HepG2 (cell line): ENCODE data around the gene EARS2. TPM values are rescaled to one million over a fixed set of nuclear protein-coding genes. Genes with fewer than 3 reads are reported as not detected.
A peak's percentile ranks its signal among the peaks of the same experiment; 100 is the strongest.

Experiments
- GABPA ChIP-seq, 2 experiments: IDR thresholded peaks; 2 replicates each; pipeline ENCODE4 v1.6.1; 2011 to 2016; ENCODE audit warnings: low read depth in 2 of 2, low read length in 1 of 2, missing biosample characterization in 1 of 2, missing genetic modification characterization in 1 of 2
- HDAC1 ChIP-seq: sonication (generic); formaldehyde crosslinking; IDR thresholded peaks from 2 replicates; pipeline ENCODE4 v1.5.1; 2020; ENCODE audit warnings: mild to moderate bottlenecking, missing genetic modification reagents
- MEF2D ChIP-seq: sonication (generic); formaldehyde crosslinking; IDR thresholded peaks from 2 replicates; pipeline ENCODE4 v1.5.1; 2020; ENCODE audit warnings: mild to moderate bottlenecking, missing genetic modification reagents
- MIER3 ChIP-seq: IDR thresholded peaks from 2 replicates; pipeline ENCODE4 v1.6.1; 2016; ENCODE audit warnings: missing compliant biosample characterization, borderline replicate concordance
- NFATC3 ChIP-seq: sonication (generic); formaldehyde crosslinking; IDR thresholded peaks from 2 replicates; pipeline ENCODE4 v1.5.1; 2020; ENCODE audit warnings: mild to moderate bottlenecking, missing genetic modification reagents
- PRMT3 ChIP-seq: sonication (generic); formaldehyde crosslinking; IDR thresholded peaks from 2 replicates; pipeline ENCODE4 v1.8.1; 2022; ENCODE audit warnings: low read depth, mild to moderate bottlenecking, moderate library complexity, missing genetic modification reagents, borderline replicate concordance
- SMYD3 ChIP-seq: sonication (generic); formaldehyde crosslinking; IDR thresholded peaks from 2 replicates; pipeline ENCODE4 v1.8.1; 2023; ENCODE audit warnings: mild to moderate bottlenecking, missing genetic modification reagents
- TIGD3 ChIP-seq: sonication (generic); formaldehyde crosslinking; IDR thresholded peaks from 2 replicates; pipeline ENCODE4 v1.5.1; 2020; ENCODE audit warnings: mild to moderate bottlenecking, missing genetic modification reagents, borderline replicate concordance
- ZMYM2 ChIP-seq: sonication (generic); formaldehyde crosslinking; IDR thresholded peaks from 2 replicates; pipeline ENCODE4 v1.8.0; 2022; ENCODE audit warnings: mild to moderate bottlenecking, missing genetic modification reagents
- ZNF18 ChIP-seq: sonication (generic); formaldehyde crosslinking; IDR thresholded peaks from 2 replicates; pipeline ENCODE4 v1.8.0; 2022; ENCODE audit warnings: mild to moderate bottlenecking, missing genetic modification reagents; ENCODE audit not compliant: insufficient replicate concordance
- ZNF549 ChIP-seq: sonication (generic); formaldehyde crosslinking; IDR thresholded peaks from 2 replicates; pipeline ENCODE4 v1.5.0; 2020; ENCODE audit warnings: missing genetic modification reagents
- ZNF552 ChIP-seq: sonication (generic); formaldehyde crosslinking; IDR thresholded peaks from 2 replicates; pipeline ENCODE4 v1.9.0; 2022; ENCODE audit warnings: missing genetic modification reagents, mild to moderate bottlenecking, borderline replicate concordance
- polyA plus RNA-seq, 8 experiments: library from polyadenylated mRNA; depleted of rRNA in 3 of 8; stranded (reverse) in 7 of 8; unstranded in 1 of 8; fragments of >200 nt; fragmentation: Illumina TruSeq in 4 of 8; extraction: Trizol in 4 of 8; gene quantifications; 2 replicates each; pipeline versions ENCODE4 v1.2.1 to v1.2.3, GENCODE V29; 2011 to 2016; ENCODE audit warnings: low read depth in 4 of 8, missing spikeins in 1 of 8, mixed read lengths in 1 of 8; ENCODE audit not compliant: insufficient read depth in 1 of 8
- total RNA-seq, 5 experiments: library from RNA; depleted of rRNA; stranded (reverse); fragments of >200 nt; fragmentation: Illumina TruSeq; extraction: Trizol; gene quantifications; 2 replicates each; pipeline ENCODE4 v1.2.3, GENCODE V29; 2016; ENCODE audit warnings: low read depth in 1 of 5
- TF ChIP-seq, protein P1 (sequence below): sonication (generic); formaldehyde crosslinking; IDR thresholded peaks from 2 replicates; pipeline ENCODE4 v1.4.0; 2020; ENCODE audit warnings: missing genetic modification reagents
- TF ChIP-seq, protein P2 (sequence below): sonication (generic); formaldehyde crosslinking; IDR thresholded peaks from 2 replicates; pipeline ENCODE4 v1.4.0; 2020; ENCODE audit warnings: missing genetic modification reagents, borderline replicate concordance
- TF ChIP-seq, protein P3 (sequence below): sonication (generic); formaldehyde crosslinking; IDR thresholded peaks from 2 replicates; pipeline ENCODE4 v1.4.0; 2020; ENCODE audit warnings: missing genetic modification reagents, borderline replicate concordance
- TF ChIP-seq, protein P4 (sequence below): sonication (generic); formaldehyde crosslinking; IDR thresholded peaks from 2 replicates; pipeline ENCODE4 v1.5.0; 2020; ENCODE audit warnings: missing genetic modification reagents, mild to moderate bottlenecking, borderline replicate concordance

The EARS2 gene
- total and polyA plus RNA-seq, 2 of the 13 experiments (the other 11 are each of a cell fraction or from before 2014, with no cell fraction given), result 49.4 to 80.4 TPM

- TF ChIP-seq ZNF552 (CRISPR knock-in tag) (no peak), TIGD3 (CRISPR knock-in tag) (no peak), SMYD3 (peak; percentile 92; the same call in 1 of the 2 replicates), MEF2D (CRISPR knock-in tag) (peak; percentile 49; the same call in 1 of the 2 replicates), NFATC3 (CRISPR knock-in tag) (no peak), GABPA (IDR thresholded peaks at IDR 0.05; ENCODE audit: low read depth, low read length) (no peak), GABPA (CRISPR knock-in tag; IDR thresholded peaks at IDR 0.05; ENCODE audit: low read depth) (no peak), HDAC1 (CRISPR knock-in tag) (peak; percentile 89), ZMYM2 (CRISPR knock-in tag) (0 out of 2 replicates have a peak, but pooled peaks have one; percentile 26), ZNF549 (CRISPR knock-in tag) (no peak), ZNF18 (CRISPR knock-in tag) (peak; percentile 84), PRMT3 (CRISPR knock-in tag) (peak; percentile 94), MIER3 (peak; percentile 58; the same call in 1 of the 2 replicates)
- TF ChIP-seq, protein P1, sequence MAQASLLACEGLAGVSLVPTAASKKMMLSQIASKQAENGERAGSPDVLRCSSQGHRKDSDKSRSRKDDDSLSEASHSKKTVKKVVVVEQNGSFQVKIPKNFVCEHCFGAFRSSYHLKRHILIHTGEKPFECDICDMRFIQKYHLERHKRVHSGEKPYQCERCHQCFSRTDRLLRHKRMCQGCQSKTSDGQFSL (CRISPR knock-in tag), result peak; percentile 98
- TF ChIP-seq, protein P2, sequence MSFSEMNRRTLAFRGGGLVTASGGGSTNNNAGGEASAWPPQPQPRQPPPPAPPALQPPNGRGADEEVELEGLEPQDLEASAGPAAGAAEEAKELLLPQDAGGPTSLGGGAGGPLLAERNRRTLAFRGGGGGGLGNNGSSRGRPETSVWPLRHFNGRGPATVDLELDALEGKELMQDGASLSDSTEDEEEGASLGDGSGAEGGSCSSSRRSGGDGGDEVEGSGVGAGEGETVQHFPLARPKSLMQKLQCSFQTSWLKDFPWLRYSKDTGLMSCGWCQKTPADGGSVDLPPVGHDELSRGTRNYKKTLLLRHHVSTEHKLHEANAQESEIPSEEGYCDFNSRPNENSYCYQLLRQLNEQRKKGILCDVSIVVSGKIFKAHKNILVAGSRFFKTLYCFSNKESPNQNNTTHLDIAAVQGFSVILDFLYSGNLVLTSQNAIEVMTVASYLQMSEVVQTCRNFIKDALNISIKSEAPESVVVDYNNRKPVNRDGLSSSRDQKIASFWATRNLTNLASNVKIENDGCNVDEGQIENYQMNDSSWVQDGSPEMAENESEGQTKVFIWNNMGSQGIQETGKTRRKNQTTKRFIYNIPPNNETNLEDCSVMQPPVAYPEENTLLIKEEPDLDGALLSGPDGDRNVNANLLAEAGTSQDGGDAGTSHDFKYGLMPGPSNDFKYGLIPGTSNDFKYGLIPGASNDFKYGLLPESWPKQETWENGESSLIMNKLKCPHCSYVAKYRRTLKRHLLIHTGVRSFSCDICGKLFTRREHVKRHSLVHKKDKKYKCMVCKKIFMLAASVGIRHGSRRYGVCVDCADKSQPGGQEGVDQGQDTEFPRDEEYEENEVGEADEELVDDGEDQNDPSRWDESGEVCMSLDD (CRISPR knock-in tag), result peak; percentile 89; the same call in 1 of the 2 replicates
- TF ChIP-seq, protein P3, sequence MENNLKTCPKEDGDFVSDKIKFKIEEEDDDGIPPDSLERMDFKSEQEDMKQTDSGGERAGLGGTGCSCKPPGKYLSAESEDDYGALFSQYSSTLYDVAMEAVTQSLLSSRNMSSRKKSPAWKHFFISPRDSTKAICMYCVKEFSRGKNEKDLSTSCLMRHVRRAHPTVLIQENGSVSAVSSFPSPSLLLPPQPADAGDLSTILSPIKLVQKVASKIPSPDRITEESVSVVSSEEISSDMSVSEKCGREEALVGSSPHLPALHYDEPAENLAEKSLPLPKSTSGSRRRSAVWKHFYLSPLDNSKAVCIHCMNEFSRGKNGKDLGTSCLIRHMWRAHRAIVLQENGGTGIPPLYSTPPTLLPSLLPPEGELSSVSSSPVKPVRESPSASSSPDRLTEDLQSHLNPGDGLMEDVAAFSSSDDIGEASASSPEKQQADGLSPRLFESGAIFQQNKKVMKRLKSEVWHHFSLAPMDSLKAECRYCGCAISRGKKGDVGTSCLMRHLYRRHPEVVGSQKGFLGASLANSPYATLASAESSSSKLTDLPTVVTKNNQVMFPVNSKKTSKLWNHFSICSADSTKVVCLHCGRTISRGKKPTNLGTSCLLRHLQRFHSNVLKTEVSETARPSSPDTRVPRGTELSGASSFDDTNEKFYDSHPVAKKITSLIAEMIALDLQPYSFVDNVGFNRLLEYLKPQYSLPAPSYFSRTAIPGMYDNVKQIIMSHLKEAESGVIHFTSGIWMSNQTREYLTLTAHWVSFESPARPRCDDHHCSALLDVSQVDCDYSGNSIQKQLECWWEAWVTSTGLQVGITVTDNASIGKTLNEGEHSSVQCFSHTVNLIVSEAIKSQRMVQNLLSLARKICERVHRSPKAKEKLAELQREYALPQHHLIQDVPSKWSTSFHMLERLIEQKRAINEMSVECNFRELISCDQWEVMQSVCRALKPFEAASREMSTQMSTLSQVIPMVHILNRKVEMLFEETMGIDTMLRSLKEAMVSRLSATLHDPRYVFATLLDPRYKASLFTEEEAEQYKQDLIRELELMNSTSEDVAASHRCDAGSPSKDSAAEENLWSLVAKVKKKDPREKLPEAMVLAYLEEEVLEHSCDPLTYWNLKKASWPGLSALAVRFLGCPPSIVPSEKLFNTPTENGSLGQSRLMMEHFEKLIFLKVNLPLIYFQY (CRISPR knock-in tag), result peak; percentile 82; the same call in 1 of the 2 replicates
- TF ChIP-seq, protein P4, sequence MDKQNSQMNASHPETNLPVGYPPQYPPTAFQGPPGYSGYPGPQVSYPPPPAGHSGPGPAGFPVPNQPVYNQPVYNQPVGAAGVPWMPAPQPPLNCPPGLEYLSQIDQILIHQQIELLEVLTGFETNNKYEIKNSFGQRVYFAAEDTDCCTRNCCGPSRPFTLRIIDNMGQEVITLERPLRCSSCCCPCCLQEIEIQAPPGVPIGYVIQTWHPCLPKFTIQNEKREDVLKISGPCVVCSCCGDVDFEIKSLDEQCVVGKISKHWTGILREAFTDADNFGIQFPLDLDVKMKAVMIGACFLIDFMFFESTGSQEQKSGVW, result no peak
Observed at GRCh38 chr16:23510164-23510914, 46.8 kb downstream of the EARS2 start, which contains the start of gene GGA2 (continued).
